Measurements from ENCODE around the gene ZBTB33.

DNA sequence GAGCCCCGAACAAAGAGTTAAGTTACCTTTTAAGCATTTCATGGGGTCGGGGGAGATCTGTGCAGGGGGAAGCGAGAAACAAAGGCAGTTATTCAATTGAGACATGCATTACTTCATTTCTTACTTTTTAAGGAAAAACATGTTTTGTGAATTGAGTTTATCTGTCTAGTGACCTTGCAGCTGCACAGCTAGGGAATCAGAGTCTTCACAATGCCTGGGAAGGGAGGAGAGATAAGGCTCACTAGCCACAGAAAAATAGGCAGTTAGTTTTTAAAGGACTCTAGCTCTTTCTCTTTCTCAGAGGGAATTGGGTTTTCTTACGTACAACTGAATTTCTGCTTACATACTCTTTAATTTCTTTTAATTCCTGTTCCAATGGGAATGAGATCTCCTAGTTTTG, 26.2 kb upstream of the ZBTB33 start:
- TF ChIP-seq EZH2 (IDR thresholded peaks at IDR 0.05; ENCODE audit: insufficient read depth, poor library complexity, severe bottlenecking): no peak
- no peak for TF ChIP-seq EZH2phosphoT487 (IDR thresholded peaks at IDR 0.05; ENCODE audit: insufficient read depth, low read depth)
